Stimulated activated CD8-positive, alpha-beta memory T cell treated with anti-CD3 and anti-CD28 coated beads, Interleukin-7, amount 100 ng/mL, for 48 hours (primary cell): Measurements from ENCODE around the gene FAM162A.

ENCODE experiments used
- DNase-seq, 2 donors: peaks; one replicate each; pipeline ENCODE4 v3.0.0-alpha.2; 2020; ENCODE audit warnings: low read depth in 1 of 2; ENCODE audit errors: extremely low read depth in 1 of 2

FAM162A gene

DNA sequence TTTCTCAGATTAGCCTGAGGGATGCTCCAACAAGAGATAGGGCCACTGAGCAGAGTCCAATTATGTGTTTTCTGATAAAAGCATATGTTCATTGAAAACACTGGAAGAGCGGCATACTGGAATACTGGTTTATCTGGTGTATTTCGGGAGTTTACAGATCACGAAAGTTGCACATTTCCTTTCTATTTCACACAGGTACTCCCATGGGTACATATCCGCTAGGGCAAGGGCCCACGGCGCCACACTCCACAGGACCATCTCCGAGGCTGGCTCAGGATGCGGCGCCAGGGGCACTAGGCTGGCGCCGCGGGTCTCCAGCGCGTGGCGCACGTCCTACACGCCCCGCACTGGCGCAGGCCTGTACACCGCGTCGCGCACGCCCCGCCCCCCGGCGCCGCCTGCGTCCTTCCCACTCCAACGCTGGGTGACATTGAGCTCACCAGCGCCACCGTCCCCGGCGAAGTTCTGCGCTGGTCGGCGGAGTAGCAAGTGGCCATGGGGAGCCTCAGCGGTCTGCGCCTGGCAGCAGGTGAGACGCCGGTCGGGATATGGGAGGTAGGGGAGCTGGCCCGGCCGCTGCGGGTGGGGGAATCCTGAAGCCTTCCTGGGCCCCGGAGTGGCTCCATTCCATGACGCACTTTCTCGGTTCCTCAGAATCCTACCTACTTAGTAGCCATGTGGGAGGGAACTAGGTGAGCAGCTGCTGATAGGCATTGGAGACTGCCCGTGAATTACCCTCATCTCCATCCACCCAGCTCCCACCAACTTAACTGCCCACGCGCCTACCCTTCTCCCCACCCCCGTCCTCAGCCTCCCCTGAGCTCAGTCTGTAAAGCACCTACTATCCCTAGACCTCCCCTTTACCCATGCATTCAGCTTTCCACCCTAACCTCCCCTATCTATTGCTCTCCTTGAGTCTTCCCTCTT is at the start of gene FAM162A:
Gene FAM162A (plus strand): TSS at position 412 of the 927 bp plus-strand sequence. CDS start 84 bp downstream, at position 496.
- peak; percentile 87 to 89 for DNase-seq

DNA sequence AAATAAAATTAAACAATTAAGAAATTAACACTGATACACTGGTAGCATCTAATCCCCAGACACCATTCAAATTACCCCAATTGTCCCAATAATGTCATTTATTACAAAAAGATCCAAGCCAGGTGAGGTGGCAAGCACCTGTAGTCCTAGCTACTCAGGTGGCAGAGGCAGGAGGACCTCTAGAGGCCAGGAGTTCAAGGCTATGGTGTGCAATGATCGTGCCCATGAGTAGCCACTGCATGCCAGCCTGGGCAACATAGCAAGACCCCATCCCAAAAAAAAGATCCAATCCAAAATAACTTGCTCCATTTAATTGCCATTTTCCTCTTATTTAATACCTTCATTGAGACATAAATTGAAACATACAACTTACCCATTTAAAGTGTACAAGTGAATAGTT is 41.2 kb upstream of the FAM162A start:
- no peak for DNase-seq

- no peak for DNase-seq
These were observed 40.3 kb upstream of the FAM162A start for GRCh38 chr3:122343654-122344053.

GRCh38 chr3:122349171-122349570 is 34.8 kb upstream of the FAM162A start:
- no peak for DNase-seq

DNA sequence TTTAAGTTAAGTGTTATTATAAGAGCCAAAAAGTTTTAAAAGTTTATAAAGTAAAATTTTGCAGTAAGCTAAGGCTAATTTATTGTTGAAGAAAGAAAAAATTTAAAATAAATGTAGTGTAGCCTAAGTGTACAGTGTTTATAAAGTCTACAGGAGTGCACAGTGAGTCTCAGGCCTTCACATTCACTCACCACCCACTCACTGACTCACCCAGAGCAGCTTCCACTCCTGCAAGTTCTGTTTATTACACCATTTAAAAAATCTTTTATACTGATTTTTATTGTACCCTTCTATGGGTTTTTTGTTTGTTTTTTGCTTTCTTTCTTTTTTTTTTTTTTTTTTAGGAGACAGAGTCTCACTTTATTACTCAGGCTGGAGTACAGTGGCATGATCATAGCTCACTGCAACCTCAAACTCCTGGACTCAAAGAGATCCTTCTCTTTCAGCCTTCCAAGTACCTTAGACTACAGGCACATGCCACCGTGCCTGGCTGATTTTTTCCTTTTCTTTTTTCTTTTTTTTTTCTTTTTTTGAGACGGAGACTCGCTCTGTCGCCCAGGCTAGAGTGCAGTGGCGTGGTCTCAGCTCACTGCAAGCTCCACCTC is 33.1 kb upstream of the FAM162A start:
- DNase-seq, result no peak

DNA sequence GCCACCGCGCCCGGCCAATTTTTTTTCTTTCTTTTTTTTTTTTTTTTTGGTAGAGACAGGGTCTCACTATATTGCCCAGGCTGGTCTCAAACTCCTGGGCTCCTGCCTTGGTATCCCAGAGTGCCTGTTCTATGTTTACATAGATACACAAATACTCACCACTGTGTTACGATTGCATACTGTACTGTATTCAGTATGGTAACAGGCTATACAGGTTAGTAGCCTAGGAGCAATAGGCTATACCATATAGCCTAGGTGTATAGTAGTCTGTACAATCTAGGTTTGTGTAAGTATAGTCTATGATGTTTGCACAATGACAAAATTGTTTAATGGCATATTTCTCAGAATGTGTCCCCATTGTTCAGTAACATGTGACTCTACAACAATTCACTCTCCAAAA is 32.4 kb upstream of the FAM162A start:
- DNase-seq, result no peak

- DNase-seq, result no peak
These were observed 30.8 kb upstream of the FAM162A start for GRCh38 chr3:122353215-122353614.

DNA sequence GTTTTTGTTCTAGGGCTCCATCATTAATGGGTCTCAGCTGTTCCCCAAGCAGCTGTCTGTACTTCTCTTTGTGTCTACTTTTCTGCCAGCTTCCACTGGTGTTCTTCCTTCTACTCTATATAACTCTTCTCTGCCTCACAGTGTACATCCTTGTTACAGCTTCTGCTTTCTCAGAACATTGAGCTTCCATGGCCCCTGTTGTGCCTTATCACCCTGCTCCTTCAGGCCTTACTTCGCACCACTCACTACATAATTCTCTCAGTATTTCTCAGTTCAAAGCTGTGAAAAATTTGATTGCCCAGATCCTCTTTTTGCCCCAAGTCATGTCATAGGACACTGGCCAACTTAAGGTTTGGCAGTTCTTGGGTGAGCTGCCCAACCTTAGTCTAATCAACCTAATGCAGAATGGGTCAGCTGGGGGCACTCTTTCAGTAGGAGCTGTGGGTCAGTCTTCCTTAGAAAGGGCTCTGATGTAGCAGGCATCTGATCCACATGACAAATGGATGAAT is 30.0 kb upstream of the FAM162A start:
- DNase-seq, result no peak

GRCh38 chr3:122355612-122356011 is 28.4 kb upstream of the FAM162A start:
- no peak for DNase-seq

- DNase-seq, result no peak
These were observed 27.6 kb upstream of the FAM162A start for GRCh38 chr3:122356402-122356801.

DNA sequence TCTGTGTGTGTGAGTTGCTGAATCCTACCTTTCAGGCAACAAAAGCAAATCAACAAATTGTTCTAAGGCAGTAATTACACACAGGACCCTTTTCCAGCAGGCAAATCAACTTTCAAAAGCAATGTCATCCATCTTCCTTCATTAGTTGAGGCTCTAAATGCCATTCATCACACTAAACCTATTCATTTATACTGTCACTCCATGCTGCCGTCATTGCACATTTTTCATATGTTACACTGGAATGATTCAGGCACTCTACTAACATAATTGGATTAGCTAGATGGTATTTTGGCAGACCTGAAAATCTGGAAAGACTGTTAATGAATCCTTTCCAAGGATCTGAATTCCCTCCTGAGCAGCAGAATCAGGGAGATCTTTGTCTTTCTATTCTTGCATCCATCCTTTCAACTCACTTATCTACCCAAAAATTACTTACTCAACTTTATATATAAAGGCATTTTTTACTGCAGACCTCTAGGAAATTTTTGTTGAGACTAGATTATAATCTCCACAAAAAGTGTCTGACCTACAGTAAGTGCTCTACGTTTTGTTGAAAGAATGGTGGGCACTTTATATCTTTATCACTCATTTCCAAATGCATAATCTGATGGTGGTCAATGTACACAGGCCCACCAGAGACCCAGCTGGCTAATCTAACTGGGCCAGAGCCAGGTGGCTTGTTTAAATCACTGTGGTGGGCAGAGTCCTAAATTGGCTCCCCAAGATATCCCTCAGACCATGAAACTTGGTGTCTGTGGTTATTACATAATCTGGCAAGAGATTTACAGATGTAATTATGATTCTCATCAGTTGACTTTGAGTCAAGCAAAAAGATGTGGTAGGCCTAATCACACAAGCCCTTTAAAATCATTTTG is 25.9 kb upstream of the FAM162A start:
- DNase-seq, result no peak

- no peak for DNase-seq
These were observed 25.3 kb upstream of the FAM162A start for GRCh38 chr3:122358703-122359032.

DNA sequence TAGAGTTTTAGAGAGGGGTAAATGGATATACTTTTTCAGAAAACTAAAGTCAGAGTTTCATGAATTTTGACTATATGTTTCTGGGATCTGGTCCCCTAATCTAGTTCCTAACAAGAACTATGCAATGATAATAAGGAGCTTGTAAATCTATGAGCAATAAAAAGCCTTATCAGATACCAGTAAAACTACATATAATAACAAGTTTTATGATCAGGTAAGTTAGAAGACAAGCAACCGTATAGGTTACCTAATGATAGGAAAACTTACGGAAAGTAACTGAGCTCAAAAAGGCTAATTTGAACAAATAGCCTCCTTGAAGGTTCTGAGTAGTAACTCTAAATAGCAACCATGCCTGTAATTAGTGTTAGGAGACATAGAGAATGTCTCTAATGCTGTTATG is 22.0 kb upstream of the FAM162A start:
- DNase-seq, result no peak

- DNase-seq, result no peak
These were observed 19.5 kb upstream of the FAM162A start for GRCh38 chr3:122364490-122364889.

GRCh38 chr3:122365073-122365472 is 18.9 kb upstream of the FAM162A start:
- DNase-seq, result no peak

GRCh38 chr3:122365582-122366378 is 18.2 kb upstream of the FAM162A start:
- DNase-seq, result peak in 1 of 2 donors; percentile 16

GRCh38 chr3:122366379-122366749 is 17.6 kb upstream of the FAM162A start:
- DNase-seq, result no peak

GRCh38 chr3:122374034-122374433 is 9.9 kb upstream of the FAM162A start:
- no peak for DNase-seq

DNA sequence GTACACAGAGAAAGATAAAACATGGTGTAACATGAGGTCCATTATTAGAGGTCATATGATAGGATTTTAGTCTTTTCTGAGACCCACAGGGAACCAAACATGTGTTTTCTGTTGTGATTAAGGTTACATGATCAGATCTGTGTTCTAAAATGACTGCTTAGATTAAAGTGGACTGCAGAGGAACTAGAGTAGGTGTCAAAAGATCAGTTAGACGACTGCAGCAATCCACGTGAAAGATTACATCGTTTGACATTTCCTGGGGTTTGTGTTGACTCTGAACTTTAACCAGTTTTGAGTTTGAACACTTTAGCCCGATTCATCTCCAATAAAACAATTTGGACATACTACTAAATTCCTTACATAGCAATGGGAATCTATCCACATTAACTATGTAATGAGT is 6.0 kb upstream of the FAM162A start:
- DNase-seq, result no peak

GRCh38 chr3:122382888-122383666 is 905 bp upstream of the FAM162A start, which contains the start of gene MIX23:
TSS of gene MIX23 (minus strand) at chr3:122383231. CDS start at chr3:122383224, 7 bp downstream.
- DNase-seq, result peak; percentile 66 to 77
